SK-MEL-5 (cell line): ENCODE results near the gene CYTH3. TPM values are rescaled to one million over a fixed set of nuclear protein-coding genes. Genes with fewer than 3 reads are reported as not detected.
"Not testable (repeated sequence)": the region's sequence is repeated elsewhere in the genome, so short reads cannot be mapped to it uniquely, and the experiment has no call there.

Source experiments
- DNase-seq: peaks from one replicate; pipeline ENCODE4 v3.0.0-alpha.2; 2016; ENCODE audit warnings: low read depth, low spot score
- in situ Hi-C: cut with HindIII; loops from 2 replicates; pipeline ENCODE4 v1.10.0; 2016; ENCODE audit warnings: low sequenced_read_pairs, high pct_unique_total_duplicates, low pct_unique_long_range_greater_than_20kb
- total RNA-seq: library from RNA; depleted of rRNA; stranded (reverse); fragments of >200 nt; shearing (Covaris generic); gene quantifications from 2 replicates; pipeline ENCODE4 v1.2.3, GENCODE V29; 2014

CYTH3 gene
- total RNA-seq, 1 experiment from 2014 or later, result 70.3 TPM

DNA sequence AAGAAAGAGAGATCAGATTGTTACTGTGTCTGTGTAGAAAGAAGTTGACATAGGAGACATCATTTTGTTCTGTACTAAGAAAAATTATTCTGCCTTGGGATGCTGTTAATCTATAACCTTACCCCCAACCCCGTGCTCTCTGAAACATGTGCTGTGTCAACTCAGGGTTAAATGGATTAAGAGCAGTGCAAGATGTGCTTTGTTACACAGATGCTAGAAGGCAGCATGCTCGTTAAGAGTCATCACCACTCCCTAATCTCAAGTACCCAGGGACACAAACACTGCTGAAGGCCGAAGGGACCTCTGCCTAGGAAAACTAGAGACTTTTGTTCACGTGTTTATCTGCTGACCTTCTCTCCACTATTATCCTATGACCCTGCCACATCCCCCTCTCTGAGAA, 49.0 kb downstream of the CYTH3 start:
- in situ Hi-C loops, DNase-seq: not testable (repeated sequence)

DNA sequence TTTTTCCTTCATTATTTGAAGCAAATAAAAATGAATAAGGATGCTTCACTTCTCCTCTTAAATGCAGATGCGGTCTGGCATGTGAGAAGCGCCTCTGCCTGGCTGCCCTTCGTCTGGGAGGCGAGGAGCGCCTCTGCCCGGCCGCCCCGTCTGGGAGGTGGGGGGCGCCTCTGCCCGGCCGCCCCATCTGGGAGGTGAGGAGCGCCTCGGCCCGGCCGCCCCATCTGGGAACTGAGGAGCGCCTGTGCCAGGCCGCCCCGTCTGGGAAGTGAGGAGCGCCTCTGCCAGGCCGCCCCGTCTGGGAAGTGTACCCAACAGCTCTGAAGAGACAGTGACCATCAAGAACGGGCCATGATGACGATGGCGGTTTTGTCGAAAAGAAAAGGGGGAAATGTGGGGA, 49.4 kb downstream of the CYTH3 start:
- in situ Hi-C loops, result not testable (repeated sequence)

DNA sequence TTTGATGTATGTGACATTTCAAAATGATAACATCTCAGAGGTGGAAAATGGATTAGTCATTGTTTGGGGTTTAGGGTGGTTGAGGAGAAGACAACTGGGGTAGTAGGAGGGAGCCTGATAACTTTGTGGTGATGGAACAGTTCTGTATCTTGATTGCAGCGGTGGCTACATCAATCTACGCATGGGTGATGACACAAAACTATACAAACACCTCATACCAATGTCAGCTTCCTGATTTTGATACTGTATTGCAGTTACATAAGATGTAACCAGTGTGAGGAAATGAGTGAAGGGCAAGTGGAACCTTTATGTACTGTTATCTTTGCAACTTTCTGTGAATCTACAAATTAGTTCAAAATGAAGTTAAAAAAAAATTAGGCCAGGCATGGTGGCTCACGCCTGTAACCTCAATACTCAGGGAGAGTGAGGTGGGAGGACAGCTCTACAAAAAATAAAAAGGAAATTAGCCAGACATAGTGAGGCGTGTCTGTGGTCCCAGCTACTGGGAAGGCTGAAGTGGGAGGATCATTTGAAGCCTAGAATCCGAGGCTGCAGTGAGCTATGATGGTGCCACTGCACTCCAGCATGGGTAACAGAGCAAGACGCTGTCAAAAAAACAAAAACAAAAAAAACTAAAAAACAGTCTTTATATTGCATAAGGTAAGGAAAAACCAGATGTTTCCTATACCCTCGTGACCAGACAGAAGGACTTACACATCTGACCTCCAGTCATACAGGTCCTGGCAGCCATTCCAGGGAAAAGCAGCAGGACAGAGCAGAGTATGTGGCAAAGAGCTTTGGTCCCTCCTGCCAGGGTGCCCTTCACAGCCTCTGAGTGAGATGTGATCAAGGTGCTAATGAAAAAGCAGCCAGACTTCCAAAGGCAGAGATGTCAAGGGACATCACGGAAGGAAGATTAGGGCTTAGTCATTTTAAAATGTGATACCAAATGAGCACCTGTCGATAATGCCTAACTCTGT, 50.8 kb downstream of the CYTH3 start:
- in situ Hi-C loops, result no loop called here
- no peak for DNase-seq

More for the DNA sequence above, 49.4 kb downstream of the CYTH3 start:
- not testable (repeated sequence) for DNase-seq

DNA sequence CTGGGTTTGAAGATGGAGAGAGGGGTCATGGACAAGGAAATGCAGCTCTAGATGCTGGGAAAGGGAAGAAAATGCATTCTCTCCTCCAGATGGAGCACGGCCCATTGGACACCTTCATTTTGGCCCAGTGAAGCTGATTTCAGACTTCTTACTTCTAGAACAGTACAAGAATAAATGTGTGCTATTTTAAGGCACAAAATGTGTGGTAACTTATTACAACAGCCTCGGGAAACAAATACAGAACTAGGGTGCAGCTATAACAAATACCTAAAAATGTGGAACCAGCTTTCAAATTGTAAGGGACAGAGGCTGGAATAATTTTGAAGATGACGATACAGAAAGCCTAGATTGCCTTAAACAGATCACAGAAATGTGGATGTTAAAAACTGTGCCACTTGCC, 54.1 kb downstream of the CYTH3 start:
- DNase-seq, result no peak
- in situ Hi-C loops, result no loop called here

DNA sequence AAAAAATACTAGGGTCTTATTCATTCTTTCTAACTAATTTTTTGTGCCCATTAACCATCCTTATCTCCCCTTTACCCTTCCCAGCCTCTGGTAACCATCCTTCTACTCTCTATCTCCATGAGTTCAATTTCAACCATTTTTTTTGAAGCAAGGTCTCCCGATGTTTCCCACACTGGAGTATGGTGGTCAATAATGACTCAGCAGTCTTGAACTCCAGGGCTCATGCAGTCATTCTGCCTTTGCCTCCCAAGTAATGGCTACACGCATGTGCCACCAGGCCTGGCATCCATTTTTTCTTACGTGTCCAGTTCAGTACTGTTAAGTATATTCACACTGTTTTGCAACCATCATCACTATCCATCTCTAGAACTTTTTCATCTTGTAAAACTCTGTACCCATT, 60.4 kb downstream of the CYTH3 start:
- in situ Hi-C loops, result no loop called here
- no peak for DNase-seq

DNA sequence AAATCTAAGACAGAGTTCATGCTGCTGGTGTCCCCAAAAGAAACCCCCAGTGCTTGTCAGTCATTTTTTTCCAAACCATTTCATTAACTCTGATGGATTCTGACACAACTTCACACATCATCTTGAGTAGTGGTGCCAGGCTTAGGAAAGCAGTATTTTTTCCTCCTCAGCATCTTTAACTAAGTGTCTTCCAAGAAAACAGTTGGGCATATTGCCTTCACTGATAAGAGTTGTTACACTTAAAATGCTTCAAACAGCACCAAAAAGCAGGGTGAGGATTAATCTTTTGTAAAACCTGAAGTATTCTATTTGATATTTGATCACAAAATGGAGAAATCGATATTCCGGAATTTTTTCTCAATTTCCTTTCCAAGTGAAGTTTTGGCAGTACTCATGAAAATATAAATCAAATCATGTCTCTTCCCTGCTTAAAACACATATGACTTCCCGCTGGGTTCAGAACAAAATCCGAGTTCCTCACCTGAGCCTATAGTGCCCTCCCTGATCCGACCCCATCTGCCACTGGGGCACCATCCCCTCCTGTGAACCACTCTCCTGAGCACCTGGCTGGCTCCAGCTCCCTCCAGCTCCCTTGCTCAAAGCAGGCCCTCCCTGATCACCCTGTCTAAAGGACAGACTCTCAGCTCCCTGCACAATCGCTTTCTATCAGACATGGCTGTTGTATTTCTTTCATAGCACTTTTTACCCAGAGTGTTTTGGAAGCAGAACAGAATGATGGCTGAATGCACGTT, 61.6 kb downstream of the CYTH3 start:
- in situ Hi-C loops, result no loop called here
- no peak for DNase-seq

- in situ Hi-C loops, result no loop called here
- no peak for DNase-seq
These were observed 63.1 kb downstream of the CYTH3 start for GRCh38 chr7:6209340-6209739.

DNA sequence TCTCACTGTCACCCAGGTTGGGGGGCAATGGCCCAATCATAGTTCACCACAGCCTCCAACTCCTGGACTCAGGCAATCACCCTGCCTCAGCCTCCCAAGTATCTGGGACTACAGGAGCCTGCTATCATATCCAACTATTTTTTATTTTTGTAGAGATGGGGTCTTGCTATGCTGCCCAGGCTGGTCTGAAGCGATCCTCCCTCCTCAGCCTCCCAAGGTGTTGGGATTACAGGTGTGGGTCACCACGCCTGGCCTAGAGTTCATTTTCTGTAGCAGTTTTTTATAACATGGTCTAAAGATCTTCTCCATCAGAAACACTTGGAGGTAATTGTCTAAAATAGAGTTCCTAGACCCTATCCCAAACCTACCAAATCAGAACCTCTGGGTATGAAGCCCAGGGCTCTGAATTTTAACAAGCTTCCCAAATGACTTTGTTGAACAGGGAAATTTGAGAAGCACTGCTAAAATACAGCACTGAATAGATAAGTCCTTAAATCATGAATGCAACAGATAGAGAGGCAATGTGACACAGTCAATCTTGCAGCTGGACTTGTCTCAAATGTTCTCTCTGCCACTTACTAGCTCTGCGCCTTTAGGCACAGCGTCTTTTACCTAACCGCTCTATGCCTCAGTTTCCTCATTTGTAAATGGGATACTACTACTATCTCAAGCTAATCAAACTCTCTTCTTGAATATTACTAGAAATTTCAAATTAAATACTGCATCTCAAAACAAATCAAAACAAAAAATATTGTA, 63.7 kb downstream of the CYTH3 start:
- in situ Hi-C loops, result no loop called here
- DNase-seq, result no peak

- in situ Hi-C loops, result no loop called here
These were observed 66.3 kb downstream of the CYTH3 start for GRCh38 chr7:6205971-6206660.

DNA sequence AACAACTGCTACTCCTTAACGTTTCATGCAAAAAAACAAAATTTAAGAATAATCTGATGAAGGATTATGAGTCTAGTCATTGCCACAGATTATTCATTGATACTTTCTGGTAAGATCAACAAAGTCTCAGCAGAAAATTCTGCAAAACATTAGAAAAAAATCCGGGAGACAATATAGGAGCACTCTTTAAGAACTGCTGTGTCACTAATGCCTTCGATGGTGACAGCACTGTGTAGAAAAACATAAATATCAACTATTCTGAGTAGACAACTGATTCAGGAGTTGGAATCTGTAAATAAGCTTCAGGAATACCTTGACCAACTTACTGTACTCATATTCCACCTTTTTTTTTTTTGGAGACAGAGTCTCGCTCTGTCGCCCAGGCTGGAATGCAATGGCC, 69.0 kb downstream of the CYTH3 start:
- no peak for DNase-seq
- in situ Hi-C loops, result no loop called here

More at GRCh38 chr7:6205971-6206660, 66.3 kb downstream of the CYTH3 start:
- DNase-seq, result no peak

GRCh38 chr7:6202117-6202516, 70.3 kb downstream of the CYTH3 start:
- DNase-seq, result no peak
- in situ Hi-C loops, result no loop called here

- in situ Hi-C loops, result no loop called here
- no peak for DNase-seq
These were observed 71.5 kb downstream of the CYTH3 start for GRCh38 chr7:6200971-6201370.

DNA sequence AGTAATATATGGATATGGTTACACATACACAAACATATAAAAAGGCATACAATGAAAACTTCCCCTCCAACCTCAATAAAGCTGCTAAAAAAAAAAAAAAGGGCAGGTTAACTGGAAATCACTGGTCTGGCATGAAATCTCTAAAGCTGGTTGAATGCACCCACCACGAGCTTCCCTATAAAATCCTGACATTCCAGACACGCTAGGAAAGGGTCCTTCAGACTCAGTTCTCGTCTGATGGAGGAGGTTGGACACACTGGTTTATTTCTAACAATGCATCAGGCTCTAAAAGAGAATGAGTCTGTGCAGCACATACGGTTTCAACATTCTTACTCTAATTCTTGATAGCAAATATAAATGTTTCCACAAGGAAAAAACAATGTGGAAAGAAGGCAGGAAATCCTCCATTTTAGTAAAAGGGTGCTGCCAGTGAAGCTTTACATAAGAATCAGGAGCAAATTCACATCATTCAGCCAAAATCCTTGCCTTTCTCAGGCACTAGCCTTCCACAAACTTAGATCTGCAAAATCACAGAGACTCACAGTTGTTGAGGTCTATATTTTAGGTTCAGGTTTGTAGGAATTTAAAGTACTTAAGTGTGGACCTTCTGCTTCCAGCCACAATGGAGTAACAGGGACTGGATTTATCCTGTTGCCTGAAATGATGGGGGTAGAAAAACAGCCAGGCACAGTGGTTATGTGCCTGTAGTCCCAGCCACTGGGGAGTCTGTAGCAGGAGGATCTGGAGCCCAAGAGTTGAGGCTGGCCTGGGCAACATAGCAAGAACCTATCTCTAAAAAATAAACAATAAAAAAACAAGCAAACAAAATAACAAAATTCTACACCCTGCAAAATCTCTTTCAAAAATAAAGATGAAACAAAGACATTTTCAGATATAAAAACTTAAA, 73.5 kb downstream of the CYTH3 start:
- in situ Hi-C loops, result no loop called here
- DNase-seq, result no peak

GRCh38 chr7:6197801-6198551, 74.4 kb downstream of the CYTH3 start:
- in situ Hi-C loops, result no loop called here
- no peak for DNase-seq

GRCh38 chr7:6193709-6194108, 78.7 kb downstream of the CYTH3 start:
- DNase-seq, result no peak
- in situ Hi-C loops, result no loop called here

DNA sequence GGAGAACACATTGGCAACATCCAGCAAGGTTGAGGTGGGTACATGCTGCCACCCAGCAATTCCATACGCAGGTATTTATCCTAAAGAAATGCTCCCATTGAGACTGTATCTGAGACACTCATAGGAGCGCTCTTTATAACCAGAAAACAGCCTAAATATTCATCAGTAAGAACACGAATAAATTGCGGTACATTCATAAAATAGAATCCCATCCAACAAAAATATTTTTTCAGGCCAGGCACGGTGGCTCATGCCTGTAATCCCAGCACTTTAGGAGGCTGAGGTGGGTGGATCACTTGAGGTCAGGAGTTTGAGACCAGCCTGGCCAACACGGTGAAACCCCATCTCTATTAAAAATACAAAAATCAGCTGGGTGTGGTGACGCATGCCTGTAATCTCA, 81.9 kb downstream of the CYTH3 start:
- DNase-seq, in situ Hi-C loops: not testable (repeated sequence)
